Stimulated activated CD4-positive, alpha-beta T cell treated with anti-CD3 and anti-CD28 coated beads, Interleukin-12 subunit alpha, Interleukin-12 subunit beta, amount 100 ng/mL, for 4 hours (primary cell): ENCODE data around the gene FIG4.
"Not testable (repeated sequence)": the region's sequence is repeated elsewhere in the genome, so short reads cannot be mapped to it uniquely, and the experiment has no call there.

ENCODE experiments used
- DNase-seq: peaks from one replicate; pipeline ENCODE4 v3.0.0-alpha.2; 2020

FIG4 gene

DNA sequence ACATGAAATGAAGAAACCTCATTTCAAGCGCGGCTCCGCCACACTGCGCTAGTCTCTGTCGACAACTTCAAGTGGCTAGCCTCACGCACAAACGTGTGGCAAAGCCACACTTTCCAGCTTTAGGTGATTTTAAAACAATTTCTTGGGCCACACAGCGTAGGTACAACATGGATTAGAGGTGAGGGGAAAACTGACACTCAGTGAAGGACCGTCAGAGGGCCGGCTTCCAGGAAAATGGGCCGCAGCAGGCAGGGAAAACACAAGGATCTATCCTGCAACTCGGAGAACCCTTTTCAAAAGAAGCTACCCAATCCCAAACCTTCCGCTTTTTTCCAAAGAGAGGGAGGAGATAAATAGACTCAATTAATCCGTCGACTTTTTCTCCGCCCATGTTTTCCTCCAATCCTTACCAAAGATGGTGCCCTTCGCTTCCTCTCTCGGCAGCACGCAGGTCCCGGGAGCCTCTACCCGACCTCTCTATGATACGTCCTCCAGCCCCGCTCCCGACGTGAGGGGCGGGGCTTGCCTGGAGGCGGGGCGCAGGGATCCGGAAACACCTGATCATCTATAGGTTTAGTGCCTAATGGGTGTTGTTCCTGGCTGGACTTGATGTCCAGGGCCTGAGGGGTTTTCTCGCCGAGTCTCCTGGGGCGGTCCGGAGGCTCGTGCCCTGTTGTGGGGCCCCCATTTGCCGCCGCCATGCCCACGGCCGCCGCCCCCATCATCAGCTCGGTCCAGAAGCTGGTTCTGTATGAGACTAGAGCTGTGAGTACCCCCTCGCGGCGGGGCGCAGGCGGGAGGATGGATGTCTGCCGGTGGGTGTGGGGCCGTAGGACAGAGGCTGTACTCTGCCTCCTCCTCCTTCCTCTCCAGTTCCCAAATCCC is at the start of gene FIG4, which contains the start of gene AK9:
TSS of gene FIG4 (plus strand) at position 560 of the 885 bp plus-strand sequence. CDS start at position 700, 140 bp downstream.
TSS of gene AK9 (minus strand) at position 466 of the 885 bp plus-strand sequence. CDS start 15,457 bp downstream, outside the sequence.
- peak; percentile 89 for DNase-seq

DNA sequence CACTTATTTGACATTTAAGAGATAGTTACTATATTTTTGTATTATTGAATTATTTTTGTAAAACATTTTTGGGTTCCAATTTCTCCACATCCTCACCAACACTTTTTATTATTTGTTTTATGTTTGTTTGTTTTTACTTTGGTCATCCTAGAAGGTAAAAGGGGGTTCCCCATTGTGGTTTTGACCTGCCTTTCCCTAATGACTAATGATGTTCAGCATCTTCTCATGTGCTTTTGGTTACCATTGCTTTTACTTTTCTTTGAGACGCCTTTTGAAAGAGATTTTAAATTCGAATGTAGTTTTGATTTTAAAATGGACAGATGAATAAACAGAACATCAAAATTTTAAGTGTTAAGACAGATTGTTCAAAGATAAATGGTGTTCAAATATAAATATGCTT is 47.0 kb upstream of the FIG4 start:
- DNase-seq, result no peak

DNA sequence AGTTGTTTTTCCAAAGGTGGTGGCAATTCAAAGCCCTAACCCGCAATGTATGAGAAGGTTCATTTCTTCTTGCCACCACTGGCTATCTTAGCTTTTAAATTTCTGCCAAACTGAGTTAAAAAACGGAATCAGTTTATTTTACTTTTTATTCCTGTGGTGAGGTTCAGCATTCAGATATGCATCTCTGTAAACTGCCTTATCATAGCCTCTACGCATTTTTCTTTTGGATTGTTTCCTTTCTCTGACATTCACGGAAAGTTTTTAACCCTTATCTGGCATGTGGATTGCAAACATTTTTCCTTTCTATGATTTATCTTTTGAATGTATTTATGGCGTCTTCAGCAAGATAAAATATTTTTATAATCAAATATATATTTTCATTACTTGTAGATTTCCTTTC is 37.8 kb upstream of the FIG4 start:
- no peak for DNase-seq

- no peak for DNase-seq
Measured at GRCh38 chr6:109655761-109656262, 35.3 kb upstream of the FIG4 start.

GRCh38 chr6:109660526-109661320 is 30.4 kb upstream of the FIG4 start:
- no peak for DNase-seq

GRCh38 chr6:109662192-109662591 is 28.9 kb upstream of the FIG4 start:
- DNase-seq, result no peak

- DNase-seq, result no peak
Measured at GRCh38 chr6:109669811-109670210, 21.3 kb upstream of the FIG4 start.

DNA sequence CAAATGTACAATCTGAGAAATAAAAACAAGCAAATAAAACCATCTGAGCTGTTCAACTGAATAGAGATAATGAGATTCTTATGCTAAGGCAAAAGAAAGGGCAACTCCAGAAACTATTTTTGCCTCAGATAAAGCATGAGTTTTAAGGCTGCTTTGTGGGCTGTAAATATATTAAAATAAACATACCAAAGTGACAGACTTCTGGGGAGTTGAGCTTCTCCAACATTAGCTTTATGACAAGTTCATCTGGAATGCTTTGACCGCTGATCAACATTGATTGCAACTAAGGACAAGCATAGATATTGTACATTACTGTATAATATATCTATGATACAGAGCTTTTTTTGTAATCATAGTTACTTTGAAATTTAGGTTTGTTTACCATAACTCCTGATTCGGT is 19.4 kb upstream of the FIG4 start:
- no peak for DNase-seq

GRCh38 chr6:109672175-109672574 is 18.9 kb upstream of the FIG4 start:
- DNase-seq, result no peak

- no peak for DNase-seq
Measured at GRCh38 chr6:109672839-109673238, 18.3 kb upstream of the FIG4 start.

GRCh38 chr6:109676724-109677123 is 14.4 kb upstream of the FIG4 start:
- no peak for DNase-seq

DNA sequence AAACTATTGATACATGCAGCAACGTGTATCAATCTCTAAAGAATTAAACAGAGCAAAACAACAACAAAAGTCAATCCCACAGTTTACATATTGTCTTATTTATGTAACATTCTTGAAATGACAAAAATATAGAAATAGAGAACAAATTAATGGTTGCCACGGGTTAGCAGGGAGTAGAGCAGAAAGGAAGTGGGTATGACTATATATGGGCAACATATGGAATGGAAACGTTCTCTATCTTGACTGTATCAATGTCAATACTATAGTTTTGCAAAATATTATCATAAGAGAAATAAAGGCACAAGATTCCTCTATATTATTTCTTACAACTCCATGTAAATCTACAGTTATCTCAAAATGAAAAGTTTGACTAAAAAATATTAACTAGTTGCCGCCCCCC is 12.9 kb upstream of the FIG4 start:
- DNase-seq, result no peak

DNA sequence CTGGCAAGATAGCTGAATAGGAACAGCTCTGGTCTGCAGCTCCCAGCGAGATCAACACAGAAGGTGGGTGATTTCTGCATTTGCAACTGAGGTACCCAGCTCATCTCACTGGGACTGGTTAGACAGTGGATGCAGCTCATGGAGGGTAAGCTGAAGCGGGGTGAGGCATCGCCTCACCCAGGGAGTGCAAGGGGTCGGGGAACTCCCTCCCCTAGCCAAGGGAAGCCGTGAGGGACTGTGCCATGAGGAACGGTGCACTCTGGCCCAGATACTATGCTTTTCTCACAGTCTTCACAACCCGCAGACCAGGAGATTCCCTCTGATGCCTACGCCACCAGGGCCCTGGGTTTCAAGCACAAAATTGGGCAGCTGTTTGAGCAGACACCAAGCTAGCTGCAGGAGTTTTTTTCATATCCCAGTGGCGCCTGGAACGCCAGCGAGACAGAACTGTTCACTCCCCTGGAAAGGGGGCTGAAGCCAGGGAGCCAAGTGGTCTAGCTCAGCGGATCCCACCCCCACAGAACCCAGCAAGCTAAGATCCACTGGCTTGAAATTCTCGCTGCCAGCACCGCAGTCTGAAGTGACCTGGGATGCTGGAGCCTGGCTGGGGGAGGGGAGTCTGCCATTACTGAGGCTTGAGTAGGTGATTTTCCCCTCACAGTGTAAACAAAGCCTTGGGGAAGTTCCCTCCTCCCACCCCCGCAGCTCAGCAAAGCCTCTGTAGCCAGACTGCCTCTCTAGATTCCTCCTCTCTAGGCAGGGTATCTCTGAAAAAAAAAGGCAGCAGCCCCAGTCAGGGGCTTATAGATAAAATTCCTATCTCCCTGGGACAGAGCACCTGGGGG is 12.2 kb upstream of the FIG4 start:
- DNase-seq, result not testable (repeated sequence)

- no peak for DNase-seq
Measured at GRCh38 chr6:109686566-109687265, 4.4 kb upstream of the FIG4 start.

- DNase-seq, result no peak
Measured at GRCh38 chr6:109687271-109687761, 3.8 kb upstream of the FIG4 start.

DNA sequence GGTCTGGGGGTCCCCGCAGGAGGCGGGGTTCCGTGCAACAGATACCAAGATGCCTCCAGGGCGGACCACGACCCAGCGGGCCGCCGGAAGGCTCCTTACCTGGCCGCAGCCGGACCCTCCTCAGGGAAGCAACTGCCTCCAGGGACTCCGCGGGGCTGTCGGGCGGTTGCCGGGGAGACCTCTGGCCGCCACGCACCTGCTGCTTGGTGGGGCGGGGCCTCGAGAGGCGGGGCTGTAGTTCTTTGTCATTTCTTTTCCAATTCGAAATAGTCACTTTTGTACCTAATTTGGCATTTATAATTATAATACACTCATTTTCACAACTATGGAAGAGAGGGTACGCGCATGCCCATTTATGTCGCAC is 741 bp upstream of the FIG4 start:
- DNase-seq, result peak; percentile 62

- DNase-seq, result no peak
Measured at GRCh38 chr6:109693111-109693510, 2.0 kb downstream of the FIG4 start.

DNA sequence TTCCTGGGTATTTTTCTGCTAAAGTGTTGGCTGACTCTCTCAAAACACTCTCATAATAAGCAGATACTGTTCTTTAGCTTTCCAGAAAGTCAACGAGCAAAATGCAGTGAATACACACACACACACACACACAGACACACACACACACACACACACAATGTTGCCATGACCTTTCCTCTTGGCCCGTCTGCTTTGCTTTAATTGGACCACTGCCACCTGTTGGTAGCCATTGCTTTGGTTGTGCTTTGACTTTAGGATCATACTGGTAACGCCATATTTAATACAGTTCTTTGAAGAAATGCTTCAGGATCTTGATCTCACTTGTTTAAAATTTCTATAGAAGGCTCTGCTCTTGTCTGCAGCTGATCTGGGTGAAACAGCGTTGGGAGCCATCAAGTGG is 4.4 kb downstream of the FIG4 start:
- no peak for DNase-seq

GRCh38 chr6:109696355-109696754 is 5.3 kb downstream of the FIG4 start:
- no peak for DNase-seq

DNA sequence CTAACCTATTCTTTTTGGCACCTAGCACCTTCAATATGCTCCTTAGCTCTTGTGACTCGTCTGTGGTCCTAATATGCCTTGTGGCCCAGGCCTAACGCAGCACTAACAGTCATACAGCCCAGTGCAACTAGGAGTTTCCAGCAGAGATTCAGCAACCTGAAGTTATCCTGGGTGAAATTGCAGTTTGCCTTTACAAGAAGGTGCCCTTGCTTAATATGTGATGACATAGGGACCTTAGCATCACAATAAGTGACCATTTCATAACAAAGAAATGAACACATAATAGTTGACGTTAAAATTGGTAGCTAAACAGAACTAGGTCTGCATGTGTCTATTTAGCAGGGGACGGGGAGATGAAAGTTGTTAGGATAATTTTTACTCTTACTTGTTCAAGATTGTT is 10.1 kb downstream of the FIG4 start:
- DNase-seq, result no peak

DNA sequence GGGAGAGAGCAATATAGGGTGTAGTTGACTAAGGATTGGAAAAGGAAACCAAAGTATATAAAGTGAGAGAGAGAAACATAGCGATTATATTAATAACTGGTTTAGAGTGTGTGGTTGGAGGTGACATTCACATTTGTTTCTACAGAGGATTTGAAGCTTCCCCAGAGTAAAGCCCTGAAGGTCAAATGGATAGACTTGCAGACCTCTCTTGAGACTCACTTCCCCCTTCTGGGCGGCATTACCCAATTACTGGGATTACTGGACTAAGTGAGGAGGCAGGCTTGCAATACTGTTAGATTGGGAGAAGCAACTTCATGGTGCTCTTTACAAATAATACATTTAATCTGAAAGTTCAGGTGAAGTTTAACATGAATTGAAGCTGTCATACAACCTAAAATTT is 10.7 kb downstream of the FIG4 start:
- no peak for DNase-seq

DNA sequence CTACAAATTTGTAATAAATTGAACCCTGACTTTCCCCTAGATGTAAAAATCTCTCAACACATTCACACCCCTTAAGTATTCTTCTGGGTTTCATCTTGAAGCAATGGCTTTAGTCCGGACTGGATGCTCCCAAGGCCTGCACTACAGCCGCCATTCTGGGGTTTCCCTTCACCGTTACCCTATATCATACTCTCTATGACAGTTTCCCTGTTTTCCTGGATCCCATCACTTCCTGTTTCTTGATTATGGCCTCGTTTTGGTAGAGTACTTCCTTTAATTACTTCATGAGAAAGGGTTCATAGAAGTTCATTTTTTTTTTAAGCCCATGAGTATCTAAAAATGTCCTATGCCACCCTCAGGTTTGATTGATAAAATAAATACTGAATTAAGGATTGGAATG is 11.7 kb downstream of the FIG4 start:
- DNase-seq, result no peak
